HG03159 (cell line): ENCODE results near the gene CDCA7L.
A peak's percentile ranks its signal among the peaks of the same experiment; 100 is the strongest.

Experiments used
- ATAC-seq: cut with Tn5 transposase; IDR thresholded peaks from one replicate; pipeline ENCODE4 v1.9.1; 2021; ENCODE audit warnings: mild to moderate bottlenecking, moderate library complexity; ENCODE audit not compliant: unreplicated experiment

CDCA7L gene, protein sequence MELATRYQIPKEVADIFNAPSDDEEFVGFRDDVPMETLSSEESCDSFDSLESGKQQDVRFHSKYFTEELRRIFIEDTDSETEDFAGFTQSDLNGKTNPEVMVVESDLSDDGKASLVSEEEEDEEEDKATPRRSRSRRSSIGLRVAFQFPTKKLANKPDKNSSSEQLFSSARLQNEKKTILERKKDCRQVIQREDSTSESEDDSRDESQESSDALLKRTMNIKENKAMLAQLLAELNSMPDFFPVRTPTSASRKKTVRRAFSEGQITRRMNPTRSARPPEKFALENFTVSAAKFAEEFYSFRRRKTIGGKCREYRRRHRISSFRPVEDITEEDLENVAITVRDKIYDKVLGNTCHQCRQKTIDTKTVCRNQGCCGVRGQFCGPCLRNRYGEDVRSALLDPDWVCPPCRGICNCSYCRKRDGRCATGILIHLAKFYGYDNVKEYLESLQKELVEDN

DNA sequence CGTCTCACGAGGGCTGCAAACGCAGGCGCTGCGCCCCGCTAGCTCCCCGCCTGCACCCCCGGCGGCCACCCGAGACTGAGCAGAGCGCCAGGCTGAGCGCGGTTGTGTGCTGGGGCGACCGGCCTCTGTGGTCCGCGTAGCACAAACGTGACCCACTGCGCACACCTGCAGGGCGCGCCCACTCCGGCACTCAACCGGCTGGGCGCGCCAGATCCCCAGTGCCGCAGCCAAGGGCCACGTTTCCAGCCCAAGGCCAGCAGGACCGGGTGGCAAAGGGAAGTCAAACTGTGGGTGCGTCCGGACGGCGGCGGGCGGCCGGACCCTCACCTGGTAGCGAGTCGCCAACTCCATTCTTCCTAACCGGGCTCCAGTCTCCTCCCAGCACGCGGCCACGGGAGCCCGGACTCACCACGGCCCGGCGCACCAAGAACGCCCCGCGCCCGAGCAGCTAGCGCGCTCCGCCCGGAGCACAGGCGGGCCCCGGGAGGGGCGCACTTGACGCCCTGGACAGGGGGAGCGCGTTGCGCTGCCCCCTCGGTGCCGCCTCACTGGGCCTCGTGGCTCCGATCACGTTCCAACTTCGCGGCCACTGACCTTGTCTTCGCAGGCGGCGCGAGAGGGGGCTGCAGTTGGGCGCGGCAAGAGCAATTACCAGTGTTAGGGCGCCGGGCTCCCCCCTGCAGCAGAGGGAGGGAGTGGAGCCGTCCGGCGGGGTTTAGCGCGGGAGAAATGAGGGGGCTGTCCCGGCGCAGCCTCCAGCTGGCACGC lies at the start of gene CDCA7L:
Gene CDCA7L (minus strand): TSS at position 446 of the 768 bp plus-strand sequence. CDS start 95 bp downstream, at position 351.
- peak; percentile 80 for ATAC-seq

DNA sequence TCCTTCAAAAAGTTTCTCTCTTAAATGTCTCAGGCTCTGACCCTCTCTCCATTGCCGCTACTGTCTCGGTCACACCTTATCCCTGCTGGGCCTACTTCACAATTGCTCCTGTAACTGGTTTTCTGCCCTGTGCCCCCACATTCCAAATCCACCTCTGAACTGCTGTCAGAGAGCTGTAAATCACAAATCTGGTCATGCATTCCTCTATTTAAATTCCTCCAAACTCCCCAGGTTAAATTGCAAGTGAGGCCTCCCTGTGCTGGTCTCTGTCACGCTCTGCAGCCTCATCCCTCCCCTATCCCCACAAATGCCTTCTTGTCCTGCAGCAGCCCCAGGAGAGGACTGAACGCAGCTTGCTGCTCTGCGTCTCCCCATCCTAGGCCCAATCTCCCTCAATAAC lies 40.4 kb upstream of the CDCA7L start:
- ATAC-seq = no peak

DNA sequence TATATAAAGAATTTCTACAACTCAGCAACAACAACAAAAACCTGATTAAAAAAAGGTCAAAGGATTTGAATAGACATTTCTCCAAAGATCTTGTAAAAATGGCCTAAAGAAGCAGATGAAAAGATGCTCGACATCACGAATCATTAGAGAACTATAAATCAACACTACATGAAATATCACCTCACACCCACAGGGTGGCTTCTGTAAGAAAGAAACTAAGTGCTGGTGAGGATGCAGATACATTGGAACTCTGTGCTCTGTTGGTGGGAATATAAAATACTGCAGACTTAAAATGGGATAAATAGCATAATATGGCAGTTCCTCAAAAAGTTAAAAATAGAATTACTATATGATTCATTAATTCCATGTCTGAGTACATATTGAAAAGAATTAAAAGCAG lies 38.3 kb upstream of the CDCA7L start:
- no peak for ATAC-seq

DNA sequence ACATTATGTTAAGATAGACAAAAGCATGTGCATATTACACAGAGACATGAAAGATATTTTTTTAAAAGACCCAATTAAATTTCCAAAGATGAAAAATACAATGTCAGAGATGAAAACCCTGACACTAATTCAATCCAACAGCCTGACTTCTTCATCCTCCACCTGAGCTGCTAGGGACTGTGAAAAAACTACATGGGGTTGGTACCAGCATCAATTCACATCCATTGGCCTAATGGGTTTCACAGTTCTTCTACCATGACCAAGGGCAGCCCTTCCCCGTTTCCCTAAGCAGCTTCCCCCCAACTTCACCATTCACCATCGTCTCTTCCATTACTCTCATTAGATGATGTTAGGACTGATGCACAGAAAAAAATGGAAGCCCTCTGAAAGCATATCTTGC lies 37.4 kb upstream of the CDCA7L start:
- no peak for ATAC-seq

DNA sequence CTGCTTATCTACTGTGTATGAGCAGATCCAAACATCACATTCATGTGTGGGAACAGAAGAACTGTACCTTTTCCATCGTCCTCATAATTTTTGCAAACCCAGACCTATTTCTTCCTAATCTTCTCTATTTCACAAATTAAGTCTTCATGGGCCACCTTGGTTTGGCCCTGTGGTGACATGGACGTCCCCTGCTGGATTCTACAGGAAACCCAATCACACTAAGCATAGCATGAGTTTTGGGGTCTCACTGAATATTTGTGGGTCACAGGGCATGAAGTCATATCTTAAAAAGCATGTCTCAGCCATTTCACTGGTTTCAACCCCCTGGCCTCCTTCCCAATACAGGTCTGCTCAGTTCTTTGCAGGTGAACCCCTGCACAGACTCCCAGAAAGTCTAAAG lies 35.8 kb upstream of the CDCA7L start:
- ATAC-seq = no peak

DNA sequence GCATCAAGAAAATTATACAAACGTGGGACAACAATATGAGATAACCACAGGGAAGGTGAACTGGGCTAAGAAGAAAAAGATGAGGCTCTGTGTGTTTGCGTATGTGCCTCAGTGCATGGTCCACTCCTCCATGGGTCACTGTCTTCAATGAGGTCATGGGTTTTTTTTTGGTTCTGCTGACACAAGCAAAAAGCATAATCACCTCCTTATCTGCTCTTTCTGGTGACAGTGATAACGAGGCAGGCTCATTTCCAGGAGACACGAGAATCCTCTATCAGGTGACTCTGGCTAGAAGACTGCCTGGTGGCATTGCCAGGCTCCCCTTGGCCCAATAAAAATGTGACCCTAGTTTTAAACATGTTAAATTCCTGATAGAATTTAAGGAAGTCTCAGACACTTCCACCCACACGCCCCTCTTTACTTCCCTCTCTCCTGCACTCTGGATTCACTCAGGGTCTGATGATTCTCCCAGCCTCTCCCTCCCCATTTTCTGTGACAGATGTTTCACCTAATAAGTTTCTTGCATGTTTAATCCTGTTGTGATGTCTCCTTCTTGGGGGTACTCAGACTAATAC lies 35.3 kb upstream of the CDCA7L start:
- no peak for ATAC-seq

DNA sequence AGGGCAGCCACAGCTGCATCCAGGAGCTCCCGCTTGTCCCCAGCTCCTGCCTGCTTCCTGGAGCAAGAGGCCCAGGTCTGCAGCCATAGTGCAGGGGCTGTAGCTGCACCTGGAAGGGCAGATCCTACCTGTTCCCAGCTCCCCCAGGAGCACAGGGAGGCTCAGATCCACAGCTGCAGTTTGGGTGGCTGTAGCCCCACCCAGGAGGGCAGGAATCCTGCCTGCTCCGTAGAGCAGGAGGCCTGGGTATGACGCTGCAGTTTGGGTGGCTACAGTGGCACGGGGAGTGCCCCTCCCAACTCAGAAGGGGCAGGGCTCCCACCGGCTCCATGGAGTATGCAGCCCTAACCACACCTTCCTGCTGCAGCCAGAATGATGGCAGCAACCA lies 26.7 kb upstream of the CDCA7L start:
- ATAC-seq = no peak

DNA sequence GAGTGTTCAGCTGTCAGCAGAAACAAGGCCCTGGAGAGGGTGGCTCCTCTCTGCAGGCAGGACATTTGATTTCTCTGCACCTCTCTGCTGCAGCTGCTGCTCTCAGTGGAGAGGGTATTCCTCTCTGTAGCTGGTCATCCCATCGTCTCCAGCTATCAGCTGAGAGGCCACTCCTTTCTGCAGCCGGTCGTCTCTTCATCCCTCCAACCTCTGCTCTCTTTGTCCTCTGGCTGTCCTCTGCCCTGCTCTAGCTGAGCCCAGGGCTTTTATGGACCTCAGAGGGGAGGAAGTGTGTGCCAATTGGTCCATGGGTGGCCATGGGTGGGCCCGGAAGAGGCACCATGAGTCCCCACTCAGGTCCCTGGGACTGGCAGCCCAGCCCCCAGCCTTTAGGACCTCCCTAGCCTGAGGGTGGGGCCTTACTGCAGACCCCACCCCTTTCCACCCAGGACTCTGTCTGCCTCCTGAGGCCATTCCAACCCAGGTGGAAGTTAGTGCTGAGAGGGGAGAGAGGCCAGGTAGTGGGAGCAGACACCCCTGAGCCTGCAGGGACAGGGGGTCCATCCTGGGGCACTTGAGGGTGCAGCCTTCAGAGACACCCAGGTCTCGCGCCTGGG lies 26.2 kb upstream of the CDCA7L start:
- ATAC-seq = no peak

DNA sequence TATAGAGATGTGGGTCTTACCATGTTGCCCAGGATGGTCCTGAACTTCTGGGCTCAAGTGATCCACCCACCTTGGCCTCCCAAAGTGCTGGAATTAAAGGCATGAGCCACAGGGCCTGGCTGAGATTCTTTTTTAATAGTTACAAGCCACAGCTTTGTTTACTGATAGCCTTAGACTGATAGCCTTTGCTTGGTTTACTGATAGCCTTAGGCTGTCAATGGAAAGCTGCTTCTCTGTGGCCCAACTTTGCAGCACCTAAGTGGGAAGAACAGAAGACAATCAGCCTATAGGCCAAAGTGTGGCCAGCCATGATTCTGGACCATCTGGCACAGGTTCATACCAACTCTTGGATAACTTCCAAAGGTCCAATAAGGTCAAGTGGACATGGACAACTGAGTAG lies 24.1 kb upstream of the CDCA7L start:
- ATAC-seq = no peak

DNA sequence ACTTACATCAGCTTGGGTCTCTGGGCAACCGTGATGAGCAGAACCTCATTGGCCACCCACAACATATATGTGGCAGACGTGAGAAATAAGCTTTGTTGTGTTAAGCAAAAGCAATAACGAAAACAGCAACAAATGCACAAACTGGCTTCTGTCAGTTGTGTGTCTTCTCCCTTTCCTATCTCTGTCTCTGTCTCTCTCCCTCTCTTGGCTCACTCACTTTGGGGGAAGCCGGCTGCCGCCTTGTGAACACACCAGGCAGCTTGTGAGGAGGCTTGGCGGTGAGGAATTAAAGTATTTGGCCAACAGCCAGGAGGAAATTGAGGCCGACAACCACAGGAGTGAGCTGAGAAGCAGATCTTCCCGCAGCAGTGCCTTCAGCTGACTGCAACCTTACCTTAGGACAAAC lies 21.9 kb upstream of the CDCA7L start:
- no peak for ATAC-seq

DNA sequence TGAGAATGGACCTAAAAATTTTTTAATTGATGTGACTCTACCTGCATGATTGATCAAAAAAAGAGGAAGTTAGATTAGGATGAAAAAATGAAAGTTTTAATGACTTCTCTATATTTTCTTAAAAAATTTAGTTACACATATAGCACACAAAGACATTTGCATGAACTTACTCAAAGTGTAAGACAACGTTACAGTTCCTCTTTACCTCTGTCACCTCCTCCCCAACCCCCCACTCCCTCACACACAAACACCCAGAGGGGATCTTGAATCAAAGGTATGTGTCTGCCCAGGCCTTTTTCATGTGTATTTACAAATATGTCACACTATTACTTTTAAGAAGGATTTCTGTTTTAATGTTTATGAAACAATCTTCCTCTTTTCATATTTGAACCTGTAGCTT lies 20.6 kb upstream of the CDCA7L start:
- peak; percentile 87 for ATAC-seq

DNA sequence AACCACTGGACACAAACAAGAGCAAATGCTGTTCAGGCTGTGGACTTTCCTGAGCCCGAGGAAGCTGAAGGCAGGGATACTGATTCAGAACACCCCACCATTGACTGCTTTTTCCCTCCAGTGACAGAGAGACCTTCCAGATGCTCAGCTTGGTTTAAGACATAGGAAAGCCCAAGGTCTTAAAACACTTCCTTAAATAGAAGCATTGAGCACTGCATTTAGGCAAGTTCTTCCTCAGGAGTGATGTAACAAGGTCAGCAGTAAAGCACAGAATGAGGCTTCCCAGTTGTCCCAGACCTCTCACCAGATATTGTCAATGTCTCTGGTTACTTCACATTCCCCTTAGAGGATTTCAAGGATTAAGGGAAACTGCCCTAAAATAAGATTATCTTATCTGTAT lies 19.6 kb upstream of the CDCA7L start:
- no peak for ATAC-seq

DNA sequence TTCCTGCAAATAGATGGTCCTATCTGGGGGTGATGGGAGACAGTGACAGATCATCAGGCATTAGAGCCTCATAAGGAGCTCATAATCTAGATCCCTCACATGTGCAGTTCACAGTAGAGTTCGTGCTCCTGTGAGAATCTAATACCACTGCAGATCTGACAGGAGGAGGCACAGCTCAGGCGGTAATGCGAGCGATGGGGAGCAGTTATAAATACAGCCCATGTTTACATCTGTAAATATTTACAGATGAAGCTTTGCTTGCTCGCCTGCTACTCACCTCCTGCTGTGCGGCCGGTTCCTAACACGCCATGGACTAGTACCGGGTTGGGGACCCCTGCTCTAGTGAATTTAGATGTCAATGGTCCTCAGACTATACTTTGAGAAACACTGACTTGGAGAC lies 17.0 kb upstream of the CDCA7L start:
- no peak for ATAC-seq

DNA sequence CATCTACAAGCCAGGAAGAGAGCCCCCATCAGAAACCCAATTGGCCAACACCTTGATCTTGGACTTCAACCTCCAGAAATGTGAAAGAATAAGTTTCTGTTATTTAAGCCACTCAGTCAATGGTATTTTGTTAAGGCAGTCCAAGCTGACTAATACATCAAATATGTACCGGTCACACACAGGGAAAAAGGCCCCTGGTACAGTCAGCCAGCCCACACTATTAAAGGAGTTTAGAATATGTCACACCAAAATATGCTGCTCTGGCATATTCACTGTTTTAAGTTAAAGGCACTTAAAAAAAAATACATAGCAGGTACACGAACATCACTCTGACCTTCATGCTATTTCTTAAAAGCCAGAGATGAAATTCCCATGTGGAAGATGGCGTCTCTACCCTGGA lies 15.2 kb upstream of the CDCA7L start:
- ATAC-seq = no peak

DNA sequence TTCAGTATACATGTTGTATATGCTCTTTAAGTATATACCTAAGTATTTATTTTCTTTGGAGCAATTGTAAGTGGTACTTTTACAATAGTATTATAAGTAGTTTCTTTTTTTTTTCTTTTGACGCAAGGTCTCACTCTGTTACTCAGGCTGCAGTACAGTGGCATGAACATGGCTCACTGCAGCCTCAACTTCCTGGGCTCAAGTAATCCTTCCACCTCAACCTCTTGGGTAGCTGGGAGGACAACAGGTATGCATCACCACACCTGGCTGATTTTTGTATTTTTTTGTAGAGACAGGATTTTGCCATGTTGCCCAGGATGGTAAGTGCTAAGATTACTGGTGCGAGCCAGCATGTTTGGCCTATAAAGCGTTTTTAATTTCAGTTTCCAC lies 13.7 kb upstream of the CDCA7L start:
- ATAC-seq = no peak

DNA sequence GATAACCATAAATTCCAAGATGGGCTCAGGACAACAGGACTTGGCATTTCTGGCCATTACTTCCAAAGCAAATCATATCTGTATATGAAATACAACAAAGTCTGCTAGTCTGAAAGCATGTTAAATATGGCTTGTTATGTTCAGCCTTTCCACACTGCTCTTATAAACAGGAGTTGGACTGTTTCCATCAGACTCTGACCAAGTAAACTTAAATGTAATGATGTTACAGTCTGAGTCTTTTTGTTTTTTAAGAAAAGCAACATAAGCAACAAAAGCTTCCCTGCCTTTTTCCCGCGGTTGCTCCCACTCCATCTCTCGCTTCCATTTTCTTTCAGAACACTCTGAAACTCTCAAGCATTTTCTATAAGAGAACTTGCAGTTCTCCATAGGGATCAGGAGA lies 8.1 kb upstream of the CDCA7L start:
- ATAC-seq = no peak

DNA sequence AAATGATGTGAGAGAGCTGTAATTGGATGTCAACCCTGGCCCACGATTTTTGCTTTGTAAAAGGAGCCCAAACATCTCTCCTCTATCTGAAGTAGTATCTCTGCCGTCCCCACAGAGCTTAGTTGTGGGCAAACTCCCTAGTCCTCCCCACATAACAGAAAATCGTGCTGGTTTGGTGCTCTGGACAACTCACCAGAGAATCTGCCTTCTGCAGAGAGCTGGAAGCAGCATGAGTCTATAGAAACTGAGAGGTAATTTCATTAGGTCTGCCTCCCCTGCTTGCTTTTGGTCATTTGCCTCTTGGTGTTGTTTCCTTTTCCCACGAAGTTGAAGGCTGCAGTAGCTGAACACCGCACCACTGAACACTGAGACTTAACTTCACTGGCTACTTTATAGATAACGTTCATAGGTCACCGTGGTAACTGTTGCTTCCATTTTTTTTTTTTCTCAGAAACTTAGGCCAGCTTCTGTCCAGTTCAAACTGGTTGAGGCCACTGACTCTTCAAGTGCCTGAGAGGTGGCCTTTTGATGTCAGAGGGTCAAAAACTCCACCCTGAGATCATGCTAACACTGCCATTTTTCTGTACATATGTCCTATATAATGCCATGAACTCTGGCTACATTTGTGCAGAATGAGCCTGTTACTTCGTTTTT lies 3.3 kb upstream of the CDCA7L start:
- no peak for ATAC-seq

DNA sequence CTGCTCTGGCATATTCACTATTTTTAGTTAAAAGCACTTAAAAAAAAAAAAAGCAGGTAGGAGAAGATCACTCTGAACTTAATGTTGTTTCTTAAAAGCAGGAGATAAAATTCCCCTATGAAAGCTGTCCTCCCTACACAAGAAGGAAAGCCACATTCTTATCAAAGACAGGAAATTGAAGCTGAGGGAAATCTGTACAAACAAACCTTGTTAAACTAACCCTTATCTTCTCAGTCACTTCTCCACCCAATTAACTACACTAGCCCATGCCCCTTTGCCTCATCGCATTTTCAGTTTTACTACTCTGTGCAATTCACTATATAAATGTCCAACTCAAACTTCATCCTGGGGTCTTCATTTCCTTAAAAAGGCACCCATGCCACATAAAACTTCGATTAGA lies 2.7 kb upstream of the CDCA7L start:
- ATAC-seq = no peak

DNA sequence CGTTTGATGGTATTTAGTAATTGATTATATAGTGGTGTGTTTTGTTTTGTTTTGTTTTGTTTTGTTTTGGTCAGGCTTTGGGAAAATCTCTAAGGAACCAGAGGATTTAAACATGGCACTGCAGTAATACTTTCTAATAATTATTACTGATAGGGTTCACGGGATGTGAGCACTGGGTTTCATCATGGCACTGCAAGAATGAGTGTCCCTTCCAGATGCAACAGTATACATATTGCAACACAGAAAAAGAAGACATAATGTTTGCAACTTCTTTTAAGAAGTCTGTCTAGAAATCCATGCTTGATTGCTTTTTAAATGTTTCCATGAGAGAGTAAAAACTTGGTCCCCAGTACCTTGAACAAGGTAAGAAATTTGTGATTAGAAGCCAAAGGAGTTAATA lies 2.2 kb upstream of the CDCA7L start:
- no peak for ATAC-seq

DNA sequence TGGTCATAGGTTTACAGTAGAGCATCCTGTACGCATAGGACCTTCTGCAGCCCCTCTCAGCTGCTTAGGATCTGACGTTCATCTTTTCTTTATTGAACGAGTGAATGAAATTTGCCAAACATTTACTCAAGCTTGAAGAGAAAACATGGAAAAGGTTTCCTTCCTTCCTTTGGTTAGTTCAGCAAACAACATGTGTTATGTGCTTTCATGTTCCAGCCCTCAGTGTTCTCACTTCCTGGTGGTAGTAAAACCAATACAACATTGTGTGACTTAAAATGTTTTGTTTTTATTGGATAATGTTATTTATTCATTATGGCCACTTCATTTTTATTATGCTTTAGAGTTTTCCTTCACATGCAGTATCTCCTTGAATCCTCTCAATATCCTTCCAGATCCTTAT lies 1.4 kb upstream of the CDCA7L start:
- no peak for ATAC-seq

DNA sequence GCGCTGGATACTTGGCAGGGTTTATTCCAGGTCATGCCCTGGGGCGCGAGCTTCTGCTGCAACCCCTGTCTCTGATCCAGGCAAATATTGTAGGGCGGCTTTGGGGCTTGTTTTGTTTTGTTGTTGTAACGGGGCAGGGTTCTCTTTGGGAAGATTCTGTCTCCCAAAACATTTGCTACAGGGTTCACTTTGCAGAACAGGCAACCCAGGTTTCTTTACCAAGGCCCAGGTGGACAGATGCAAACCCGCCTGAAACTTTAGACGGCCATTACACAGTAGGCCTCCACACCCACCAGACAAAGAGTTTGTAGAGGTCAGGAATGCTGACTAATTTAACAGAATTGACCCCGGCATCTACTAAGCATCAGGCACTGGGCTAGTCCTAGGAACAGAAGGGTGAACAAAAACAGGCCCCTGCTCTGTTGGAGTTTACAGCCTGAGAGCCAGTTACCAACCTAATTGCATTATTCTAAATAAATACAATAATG lies 567 bp upstream of the CDCA7L start:
- no peak for ATAC-seq
